Dedifferentiated amniotic fluid mesenchymal stem cell (primary cell): Measurements from ENCODE around the gene C1orf87.

ENCODE experiments used
- DNase-seq: peaks from one replicate; pipeline ENCODE4 v3.0.0-alpha.2; 2016; ENCODE audit errors: extremely low spot score

C1orf87 gene

GRCh38 chr1:60059468-60059867 is 14.1 kb downstream of the C1orf87 start:
- DNase-seq = no peak

GRCh38 chr1:60055336-60055735 is 18.2 kb downstream of the C1orf87 start:
- DNase-seq = no peak

- DNase-seq = no peak
These were observed 19.2 kb downstream of the C1orf87 start for GRCh38 chr1:60054374-60054773.

- DNase-seq = no peak
These were observed 21.0 kb downstream of the C1orf87 start for GRCh38 chr1:60052601-60053000.

- no peak for DNase-seq
These were observed 22.4 kb downstream of the C1orf87 start for GRCh38 chr1:60051191-60051590.

GRCh38 chr1:60049188-60049587 is 24.4 kb downstream of the C1orf87 start:
- DNase-seq = no peak

GRCh38 chr1:60044881-60045280 is 28.7 kb downstream of the C1orf87 start:
- no peak for DNase-seq

- no peak for DNase-seq
These were observed 31.8 kb downstream of the C1orf87 start for GRCh38 chr1:60041783-60042182.

GRCh38 chr1:60037669-60038068 is 35.9 kb downstream of the C1orf87 start:
- no peak for DNase-seq

- DNase-seq = no peak
These were observed 36.6 kb downstream of the C1orf87 start for GRCh38 chr1:60036856-60037460.

GRCh38 chr1:60035921-60036320 is 37.6 kb downstream of the C1orf87 start:
- DNase-seq = no peak

- no peak for DNase-seq
These were observed 38.6 kb downstream of the C1orf87 start for GRCh38 chr1:60034999-60035398.

- DNase-seq = no peak
These were observed 40.5 kb downstream of the C1orf87 start for GRCh38 chr1:60033066-60033465.

- DNase-seq = no peak
These were observed 42.4 kb downstream of the C1orf87 start for GRCh38 chr1:60031146-60031545.

- no peak for DNase-seq
These were observed 48.0 kb downstream of the C1orf87 start for GRCh38 chr1:60025552-60025951.

- no peak for DNase-seq
These were observed 55.9 kb downstream of the C1orf87 start for GRCh38 chr1:60017508-60018205.

GRCh38 chr1:60010690-60011089 is 62.9 kb downstream of the C1orf87 start:
- no peak for DNase-seq

- no peak for DNase-seq
These were observed 65.1 kb downstream of the C1orf87 start for GRCh38 chr1:60008500-60008899.

- DNase-seq = no peak
These were observed 72.9 kb downstream of the C1orf87 start for GRCh38 chr1:60000625-60001024.

- DNase-seq = no peak
These were observed 73.8 kb downstream of the C1orf87 start for GRCh38 chr1:59999746-60000145.

GRCh38 chr1:59999006-59999405 is 74.6 kb downstream of the C1orf87 start:
- peak; percentile 24 for DNase-seq

GRCh38 chr1:59997479-59998115 is 76.0 kb downstream of the C1orf87 start:
- no peak for DNase-seq
